BLaER1 (cell line): ENCODE results near the gene LMOD2.

Source experiments
- H3K27ac ChIP-seq: shearing (Covaris generic); formaldehyde crosslinking; 2 replicates; pipeline ENCODE4 v1.8.1; 2022
- H3K27me3 ChIP-seq: shearing (Covaris generic); formaldehyde crosslinking; 2 replicates; pipeline ENCODE4 v1.8.1; 2022
- H3K36me3 ChIP-seq: shearing (Covaris generic); formaldehyde crosslinking; 2 replicates; pipeline ENCODE4 v1.8.1; 2022
- H3K4me1 ChIP-seq: shearing (Covaris generic); formaldehyde crosslinking; 2 replicates; pipeline ENCODE4 v1.8.1; 2022
- H3K4me2 ChIP-seq: shearing (Covaris generic); formaldehyde crosslinking; 2 replicates; pipeline ENCODE4 v1.8.1; 2022
- H3K4me3 ChIP-seq: shearing (Covaris generic); formaldehyde crosslinking; 2 replicates; pipeline ENCODE4 v1.8.1; 2022
- H3K9ac ChIP-seq: shearing (Covaris generic); formaldehyde crosslinking; 2 replicates; pipeline ENCODE4 v1.8.1; 2022
- H3K9me3 ChIP-seq: shearing (Covaris generic); formaldehyde crosslinking; 2 replicates; pipeline ENCODE4 v1.8.1; 2022
- H4K20me1 ChIP-seq: shearing (Covaris generic); formaldehyde crosslinking; 2 replicates; pipeline ENCODE4 v1.8.1; 2022
- Cebpa-rat ChIP-seq: shearing (Covaris generic); IDR thresholded peaks from 2 replicates; pipeline ENCODE4 v1.8.1; 2022

LMOD2 gene

GRCh38 chr7:123637878-123638277 lies 17.8 kb upstream of the LMOD2 start:
- H3K9me3 ChIP-seq, result no peaks in the 10 kb centered on the region
- H3K4me3 ChIP-seq, result no peak overlapping the region
- no peak overlapping the region for H3K4me2 ChIP-seq
- no peaks in the 10 kb centered on the region for H3K4me1 ChIP-seq
- H4K20me1 ChIP-seq, result no peaks in the 10 kb centered on the region
- H3K27me3 ChIP-seq, result no peaks in the 10 kb centered on the region
- no peaks in the 10 kb centered on the region for H3K36me3 ChIP-seq
- H3K27ac ChIP-seq, result no peak overlapping the region
- H3K9ac ChIP-seq, result no peak overlapping the region
- TF ChIP-seq Cebpa-rat, result no peak

- H3K27ac ChIP-seq, result no peak overlapping the region
- no peak for TF ChIP-seq Cebpa-rat
Measured at GRCh38 chr7:123639631-123640030, 16.0 kb upstream of the LMOD2 start.

DNA sequence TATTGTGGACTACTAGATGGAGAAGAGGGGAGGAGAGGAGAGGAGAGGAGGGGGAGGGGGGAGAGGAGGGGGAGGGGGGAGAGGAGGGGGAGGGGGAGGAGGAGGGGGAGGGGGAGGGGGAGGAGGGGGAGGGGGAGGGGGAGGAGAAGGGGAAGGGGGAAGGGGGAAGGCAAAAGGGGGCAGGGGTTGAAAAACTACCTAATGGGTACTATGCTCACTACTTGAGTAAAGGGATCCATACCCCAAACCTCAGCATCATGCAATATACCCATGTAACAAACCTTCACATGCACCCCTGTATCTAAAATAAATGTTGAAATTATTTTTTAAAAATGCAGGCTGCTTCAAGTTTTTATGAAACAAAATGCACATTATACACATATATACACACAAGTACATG lies 15.1 kb upstream of the LMOD2 start:
- no peak for TF ChIP-seq Cebpa-rat
- no peaks in the 10 kb centered on the region for H3K9me3 ChIP-seq
- no peaks in the 10 kb centered on the region for H3K27me3 ChIP-seq
- no peak overlapping the region for H3K9ac ChIP-seq
- no peaks in the 10 kb centered on the region for H4K20me1 ChIP-seq
- no peaks in the 10 kb centered on the region for H3K36me3 ChIP-seq
- H3K4me2 ChIP-seq, result no peak overlapping the region
- H3K27ac ChIP-seq, result no peak overlapping the region
- H3K4me3 ChIP-seq, result no peak overlapping the region
- H3K4me1 ChIP-seq, result no peaks in the 10 kb centered on the region

More at GRCh38 chr7:123639631-123640030, 16.0 kb upstream of the LMOD2 start:
- H3K4me1 ChIP-seq, result no peaks in the 10 kb centered on the region
- no peak overlapping the region for H3K4me3 ChIP-seq
- H3K9ac ChIP-seq, result no peak overlapping the region
- H3K27me3 ChIP-seq, result no peaks in the 10 kb centered on the region
- H4K20me1 ChIP-seq, result no peaks in the 10 kb centered on the region
- no peak overlapping the region for H3K4me2 ChIP-seq
- no peaks in the 10 kb centered on the region for H3K36me3 ChIP-seq
- H3K9me3 ChIP-seq, result no peaks in the 10 kb centered on the region

DNA sequence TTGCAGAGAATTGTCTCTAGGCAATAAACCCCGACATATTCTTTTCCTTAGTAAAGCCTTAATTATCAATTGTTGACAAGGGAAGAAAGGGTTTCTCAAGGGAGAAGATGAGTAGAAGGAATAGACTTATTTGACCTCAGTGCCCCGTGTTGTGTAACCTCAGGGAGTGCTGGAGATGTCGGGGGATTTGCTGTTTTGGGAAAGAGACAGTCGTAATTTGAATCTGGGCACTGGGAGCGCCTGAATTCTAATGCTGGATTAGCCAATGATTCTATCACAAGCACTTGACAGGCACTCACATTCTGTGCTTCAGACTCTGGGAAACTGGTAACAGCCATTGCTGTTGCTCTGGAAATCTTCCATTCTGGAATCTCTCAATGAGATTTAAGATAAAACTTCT lies 13.8 kb upstream of the LMOD2 start:
- Histone ChIP-seq H3K9ac (no peak overlapping the region), H3K9me3 (no peaks in the 10 kb centered on the region), H3K4me3 (no peak overlapping the region), H3K36me3 (no peaks in the 10 kb centered on the region), H3K4me2 (no peak overlapping the region), H4K20me1 (no peaks in the 10 kb centered on the region), H3K4me1 (no peaks in the 10 kb centered on the region), H3K27ac (no peak overlapping the region), H3K27me3 (no peaks in the 10 kb centered on the region)
- no peak for TF ChIP-seq Cebpa-rat

DNA sequence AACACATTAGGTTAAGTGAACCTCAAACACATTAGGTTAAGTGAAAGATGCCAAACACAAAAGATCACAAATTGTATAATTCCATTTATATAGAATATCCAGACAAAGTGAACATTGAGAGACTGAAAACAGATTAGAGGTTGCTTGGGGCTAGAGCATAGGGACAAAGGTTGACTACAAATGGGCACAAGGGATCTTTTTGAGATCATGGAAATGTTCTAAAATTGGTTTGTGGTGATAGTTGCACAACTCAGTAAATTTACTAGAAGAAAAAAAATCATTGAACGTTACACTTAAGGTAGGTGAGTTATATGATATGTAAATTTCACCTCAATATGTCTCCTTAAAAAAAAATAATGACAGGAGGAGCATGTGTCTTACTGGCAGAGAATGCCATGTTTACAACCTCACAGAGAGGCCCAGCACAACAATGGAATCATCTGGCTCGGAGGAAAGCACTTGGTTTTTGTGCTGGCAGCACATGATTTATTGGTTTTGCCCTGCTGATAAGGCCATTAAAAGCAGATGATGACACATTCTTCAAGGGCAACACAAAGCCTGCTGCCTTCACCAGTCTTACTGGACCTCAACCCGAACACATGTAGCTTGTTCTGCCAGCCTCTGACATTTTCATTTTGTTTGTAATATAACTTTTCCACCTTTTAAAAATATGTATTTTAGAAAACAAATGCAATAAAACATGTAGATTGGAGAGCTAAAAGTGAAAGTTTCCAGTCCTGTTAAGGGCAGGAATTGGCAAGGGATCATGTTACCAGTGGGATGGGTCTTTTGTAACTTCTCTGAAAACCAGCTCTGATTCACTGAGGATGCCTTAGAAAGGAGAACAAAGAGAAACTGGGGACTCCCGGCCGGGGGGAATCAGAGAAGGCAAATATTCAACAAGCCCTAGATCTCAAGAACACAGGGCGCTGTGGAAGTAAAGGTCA lies 11.9 kb upstream of the LMOD2 start:
- no peak overlapping the region for H3K4me2 ChIP-seq
- no peak overlapping the region for H3K9ac ChIP-seq
- TF ChIP-seq Cebpa-rat, result no peak
- no peak overlapping the region for H3K4me3 ChIP-seq
- no peaks in the 10 kb centered on the region for H3K36me3 ChIP-seq
- H3K4me1 ChIP-seq, result no peaks in the 10 kb centered on the region
- H3K27ac ChIP-seq, result no peak overlapping the region
- no peaks in the 10 kb centered on the region for H3K27me3 ChIP-seq
- no peaks in the 10 kb centered on the region for H3K9me3 ChIP-seq
- no peaks in the 10 kb centered on the region for H4K20me1 ChIP-seq

GRCh38 chr7:123645516-123645915 lies 10.2 kb upstream of the LMOD2 start:
- Histone ChIP-seq H3K9ac (no peak overlapping the region), H3K27ac (no peak overlapping the region), H3K4me3 (no peak overlapping the region), H4K20me1 (no peaks in the 10 kb centered on the region), H3K4me1 (no peaks in the 10 kb centered on the region), H3K4me2 (no peak overlapping the region), H3K9me3 (no peaks in the 10 kb centered on the region), H3K27me3 (no peaks in the 10 kb centered on the region), H3K36me3 (no peaks in the 10 kb centered on the region)
- TF ChIP-seq Cebpa-rat, result no peak

DNA sequence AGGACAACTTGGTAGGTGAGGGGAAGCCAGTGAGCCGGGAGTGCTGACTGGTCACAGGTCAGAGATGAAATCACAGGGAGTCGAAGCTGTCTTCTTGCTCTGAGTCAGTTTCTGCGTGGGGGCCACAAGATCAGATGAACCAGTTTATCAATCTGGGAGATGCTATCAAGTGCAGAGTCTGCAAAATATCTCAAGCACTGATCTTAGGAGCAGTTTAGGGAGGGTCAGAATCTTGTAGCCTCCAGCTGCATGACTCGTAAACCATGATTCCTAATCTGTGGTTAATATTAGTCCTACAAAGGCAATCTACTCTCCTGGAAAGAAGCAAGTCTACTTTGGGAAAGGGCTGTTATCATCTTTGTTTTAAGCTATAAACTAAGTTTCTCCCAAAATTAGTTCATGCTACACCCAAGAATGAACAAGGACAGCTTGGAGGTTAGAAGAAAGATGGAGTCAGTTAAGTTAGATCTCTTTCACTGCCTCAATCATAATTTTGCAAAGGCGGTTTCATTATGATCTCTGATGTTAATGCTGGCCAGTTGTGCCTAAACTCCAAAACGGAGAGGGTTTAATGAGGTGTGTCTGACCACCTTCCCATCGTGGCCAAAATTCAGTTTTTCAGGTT lies 8.4 kb upstream of the LMOD2 start:
- Histone ChIP-seq H3K9ac (no peak overlapping the region), H4K20me1 (no peaks in the 10 kb centered on the region), H3K4me3 (no peak overlapping the region), H3K4me2 (no peak overlapping the region), H3K27ac (no peak overlapping the region), H3K9me3 (no peaks in the 10 kb centered on the region), H3K36me3 (no peaks in the 10 kb centered on the region), H3K27me3 (no peaks in the 10 kb centered on the region), H3K4me1 (no peaks in the 10 kb centered on the region)
- no peak for TF ChIP-seq Cebpa-rat

DNA sequence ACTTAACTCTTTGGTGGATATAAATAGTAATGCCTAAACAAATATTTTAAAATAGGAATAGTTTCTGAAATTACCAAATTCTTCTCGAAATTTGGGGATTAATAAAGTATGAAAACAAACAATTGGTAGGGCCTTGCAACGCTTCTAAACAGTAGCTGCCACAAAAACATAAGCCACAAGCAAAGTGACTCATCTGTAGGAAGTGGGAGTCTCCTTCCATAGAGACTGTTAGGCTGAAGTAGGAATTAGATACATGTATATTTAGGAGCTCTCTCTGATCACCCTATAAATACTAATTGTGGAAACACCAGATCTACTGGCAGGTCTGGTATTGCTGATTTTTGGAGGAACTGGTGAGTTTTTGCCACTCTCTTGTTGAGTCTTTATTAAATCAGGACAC lies 5.7 kb upstream of the LMOD2 start:
- no peaks in the 10 kb centered on the region for H3K4me1 ChIP-seq
- no peak overlapping the region for H3K9ac ChIP-seq
- H3K27ac ChIP-seq, result no peak overlapping the region
- H3K27me3 ChIP-seq, result no peaks in the 10 kb centered on the region
- H3K4me3 ChIP-seq, result no peak overlapping the region
- H3K9me3 ChIP-seq, result no peaks in the 10 kb centered on the region
- no peak for TF ChIP-seq Cebpa-rat
- H3K36me3 ChIP-seq, result no peaks in the 10 kb centered on the region
- H4K20me1 ChIP-seq, result no peaks in the 10 kb centered on the region
- H3K4me2 ChIP-seq, result no peak overlapping the region

- no peaks in the 10 kb centered on the region for H3K9me3 ChIP-seq
- H3K27me3 ChIP-seq, result no peaks in the 10 kb centered on the region
- no peak overlapping the region for H3K4me3 ChIP-seq
- H3K36me3 ChIP-seq, result no peaks in the 10 kb centered on the region
- H3K4me1 ChIP-seq, result no peaks in the 10 kb centered on the region
- H3K9ac ChIP-seq, result no peak overlapping the region
- H3K27ac ChIP-seq, result no peak overlapping the region
- TF ChIP-seq Cebpa-rat, result no peak
- no peak overlapping the region for H3K4me2 ChIP-seq
- H4K20me1 ChIP-seq, result no peaks in the 10 kb centered on the region
Measured at GRCh38 chr7:123650595-123650994, 5.1 kb upstream of the LMOD2 start.

GRCh38 chr7:123652406-123652805 lies 3.3 kb upstream of the LMOD2 start:
- no peak for TF ChIP-seq Cebpa-rat
- H3K4me2 ChIP-seq, result no peak overlapping the region
- H3K4me1 ChIP-seq, result no peaks in the 10 kb centered on the region

More at GRCh38 chr7:123652406-123652805, 3.3 kb upstream of the LMOD2 start:
- Histone ChIP-seq H3K27ac (no peak overlapping the region), H3K9ac (no peak overlapping the region), H3K4me3 (no peak overlapping the region), H4K20me1 (no peaks in the 10 kb centered on the region), H3K27me3 (no peaks in the 10 kb centered on the region), H3K9me3 (no peaks in the 10 kb centered on the region), H3K36me3 (no peaks in the 10 kb centered on the region)
